Mesodermal cell (in vitro differentiated cells): ENCODE data around the gene ATP4A.

ENCODE experiments used
- H3K27ac ChIP-seq: 2 replicates; pipeline ENCODE4 v1.7.0; 2013; ENCODE audit warnings: mild to moderate bottlenecking, low read depth, low read length, moderate library complexity; ENCODE audit not compliant: severe bottlenecking
- H3K36me3 ChIP-seq: 2 replicates; pipeline ENCODE4 v1.7.1; 2013; ENCODE audit warnings: mild to moderate bottlenecking, low read length, moderate library complexity; ENCODE audit not compliant: control insufficient read depth, insufficient read depth
- H3K4me1 ChIP-seq: one replicate; pipeline ENCODE4 v1.7.1; 2013; ENCODE audit warnings: mild to moderate bottlenecking, low read length; ENCODE audit not compliant: insufficient read depth, control insufficient read depth, poor library complexity, severe bottlenecking
- H3K4me3 ChIP-seq: 2 replicates; pipeline ENCODE4 v1.7.0; 2013; ENCODE audit warnings: low read length, control low read depth, mild to moderate bottlenecking; ENCODE audit not compliant: insufficient read depth, poor library complexity, severe bottlenecking; ENCODE audit errors: extremely low read depth
- H3K9me3 ChIP-seq: 2 replicates; pipeline ENCODE4 v1.7.1; 2013; ENCODE audit warnings: mild to moderate bottlenecking, low read length, moderate library complexity; ENCODE audit not compliant: control insufficient read depth
- WGBS, 2 experiments: methylation state at CpG; one replicate each; pipeline ENCODE4 v1.1.5; 2013; ENCODE audit warnings: missing lambda C conversion rate in 2 of 2; ENCODE audit not compliant: insufficient coverage in 2 of 2; 5-methylcytosine and 5-hydroxymethylcytosine counted together

ATP4A gene

GRCh38 chr19:35549174-35549788 is 14.2 kb downstream of the ATP4A start:
- WGBS, 2 experiments = 26 to 35% methylated on average over 6 of the region's 6 CpGs
- no peaks in the 10 kb centered on the region for H3K9me3 ChIP-seq
- peaks cover 7% of the 10 kb centered on the region for H3K4me1 ChIP-seq
- H3K27ac ChIP-seq = no peak overlapping the region
- H3K36me3 ChIP-seq = peaks cover 16% of the 10 kb centered on the region
- H3K4me3 ChIP-seq = no peak overlapping the region

DNA sequence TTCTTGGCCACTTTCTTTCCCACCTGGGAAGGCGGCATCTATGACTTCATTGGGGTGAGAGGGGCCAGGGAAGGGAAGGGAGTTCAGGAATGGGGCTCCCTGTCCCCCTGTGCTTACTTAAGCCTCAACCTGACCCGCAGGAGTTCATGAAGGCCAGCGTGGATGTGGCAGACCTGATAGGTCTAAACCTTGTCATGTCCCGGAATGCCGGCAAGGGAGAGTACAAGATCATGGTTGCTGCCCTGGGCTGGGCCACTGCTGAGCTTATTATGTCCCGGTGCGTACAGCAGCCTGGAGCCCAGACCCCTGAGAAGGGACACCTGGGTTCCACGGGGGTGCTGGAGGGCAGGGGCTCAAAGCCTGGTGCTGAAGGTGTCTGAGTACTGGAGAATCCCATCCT is 16.9 kb downstream of the ATP4A start:
- Histone ChIP-seq H3K27ac (no peak overlapping the region), H3K4me1 (peaks cover 7% of the 10 kb centered on the region), H3K36me3 (peaks cover 24% of the 10 kb centered on the region), H3K4me3 (peak overlapping the region; percentile 90), H3K9me3 (no peaks in the 10 kb centered on the region)
- 95 to 98% methylated on average over 6 of the region's 8 CpGs for WGBS, 2 experiments

GRCh38 chr19:35545855-35546381 is 17.5 kb downstream of the ATP4A start:
- Histone ChIP-seq H3K27ac (no peak overlapping the region), H3K9me3 (no peaks in the 10 kb centered on the region), H3K4me3 (peak overlapping the region; percentile 90), H3K36me3 (peaks cover 24% of the 10 kb centered on the region), H3K4me1 (peaks cover 7% of the 10 kb centered on the region)
- WGBS, 2 experiments = 7 to 10% methylated on average over 14 to 27 of the region's 27 CpGs

GRCh38 chr19:35545001-35545854 is 18.2 kb downstream of the ATP4A start, which contains the start of gene TMEM147:
TMEM147 (plus strand) TSS chr19:35545626; CDS start chr19:35545740, 114 bp downstream.
- peak within 1 kb of the TSS; percentile 90 for H3K4me3 ChIP-seq
- no peaks in the 10 kb centered on the region for H3K9me3 ChIP-seq
- H3K27ac ChIP-seq = peak within 1 kb of the TSS; percentile 50
- peaks cover 24% of the 10 kb centered on the region for H3K36me3 ChIP-seq
- 0 to 1% methylated on average over 78 to 80 of the region's 85 CpGs for WGBS, 2 experiments
- peaks cover 7% of the 10 kb centered on the region for H3K4me1 ChIP-seq

DNA sequence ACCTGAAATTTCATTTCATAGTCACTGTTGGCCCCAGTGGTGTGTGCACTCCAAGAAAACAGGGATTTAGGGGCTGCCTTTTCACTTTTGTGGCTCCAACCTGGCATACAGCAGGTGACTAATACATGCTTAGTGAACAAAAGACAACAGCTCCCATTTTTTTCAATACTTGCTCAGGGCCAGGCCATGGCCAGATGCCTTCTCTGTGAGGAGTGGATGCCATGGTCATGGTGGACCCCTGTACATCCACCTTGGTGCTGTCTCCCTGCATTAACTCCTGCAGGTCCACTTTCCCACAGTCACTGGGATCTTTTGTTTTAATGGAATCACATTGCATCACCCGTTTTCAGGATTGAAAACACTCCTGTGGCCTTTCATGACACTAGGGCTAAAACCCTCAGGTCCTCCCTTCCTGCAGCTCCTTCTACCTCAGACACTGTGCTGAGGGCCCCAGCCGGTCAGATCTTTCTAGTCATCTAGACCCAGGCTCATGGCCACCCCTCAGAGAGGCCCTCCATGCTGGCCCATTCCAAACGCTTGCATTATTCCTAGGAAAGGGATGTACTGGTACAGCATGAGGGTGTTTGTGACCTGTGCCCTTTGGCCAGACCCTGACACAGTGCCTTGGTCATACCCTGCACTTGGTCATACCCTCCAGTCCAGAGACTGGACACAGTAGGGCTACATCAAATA is 19.2 kb downstream of the ATP4A start:
- H3K36me3 ChIP-seq = peaks cover 24% of the 10 kb centered on the region
- peaks cover 7% of the 10 kb centered on the region for H3K4me1 ChIP-seq
- no peak overlapping the region for H3K27ac ChIP-seq
- H3K9me3 ChIP-seq = no peaks in the 10 kb centered on the region
- H3K4me3 ChIP-seq = peak overlapping the region; percentile 90
- WGBS, 2 experiments = 69 to 89% methylated on average over 2 of the region's 3 CpGs

DNA sequence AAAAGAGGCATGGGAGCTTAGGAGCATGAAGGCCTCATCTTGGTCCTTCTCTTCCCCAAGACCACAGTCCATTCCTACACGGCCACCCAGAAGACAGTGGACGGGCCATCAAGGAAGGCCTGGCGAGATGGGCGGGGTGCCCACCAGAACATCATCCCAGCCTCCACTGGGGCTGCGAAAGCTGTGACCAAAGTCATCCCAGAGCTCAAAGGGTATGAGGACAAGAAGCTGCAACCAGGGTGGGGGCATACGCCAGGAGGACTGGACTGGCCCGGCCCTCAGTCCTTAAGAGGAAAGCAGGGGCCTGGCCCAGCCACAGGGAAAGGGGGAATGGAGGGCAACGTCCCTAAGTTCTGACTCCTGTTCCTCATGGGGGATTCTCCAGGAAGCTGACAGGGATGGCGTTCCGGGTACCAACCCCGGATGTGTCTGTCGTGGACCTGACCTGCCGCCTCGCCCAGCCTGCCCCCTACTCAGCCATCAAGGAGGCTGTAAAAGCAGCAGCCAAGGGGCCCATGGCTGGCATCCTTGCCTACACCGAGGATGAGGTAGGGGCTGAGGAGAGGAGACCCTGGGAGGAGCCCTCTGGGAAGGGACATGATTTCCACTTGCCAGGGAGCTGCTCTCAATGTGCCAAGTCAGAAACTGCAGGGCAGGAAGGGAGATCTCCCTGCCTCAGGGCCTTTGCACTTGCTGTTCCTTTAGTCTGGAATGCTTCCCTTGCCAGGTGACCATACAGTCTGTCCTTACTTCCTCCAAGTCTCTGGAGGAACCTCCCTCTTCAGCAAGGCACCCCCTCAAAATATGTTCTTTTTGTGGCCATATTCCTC is 20.0 kb downstream of the ATP4A start:
- Histone ChIP-seq H3K4me1 (peaks cover 7% of the 10 kb centered on the region), H3K27ac (no peak overlapping the region), H3K9me3 (no peaks in the 10 kb centered on the region), H3K36me3 (peaks cover 20% of the 10 kb centered on the region), H3K4me3 (no peak overlapping the region)
- WGBS, 2 experiments = 96 to 99% methylated on average over 8 to 14 of the region's 15 CpGs

DNA sequence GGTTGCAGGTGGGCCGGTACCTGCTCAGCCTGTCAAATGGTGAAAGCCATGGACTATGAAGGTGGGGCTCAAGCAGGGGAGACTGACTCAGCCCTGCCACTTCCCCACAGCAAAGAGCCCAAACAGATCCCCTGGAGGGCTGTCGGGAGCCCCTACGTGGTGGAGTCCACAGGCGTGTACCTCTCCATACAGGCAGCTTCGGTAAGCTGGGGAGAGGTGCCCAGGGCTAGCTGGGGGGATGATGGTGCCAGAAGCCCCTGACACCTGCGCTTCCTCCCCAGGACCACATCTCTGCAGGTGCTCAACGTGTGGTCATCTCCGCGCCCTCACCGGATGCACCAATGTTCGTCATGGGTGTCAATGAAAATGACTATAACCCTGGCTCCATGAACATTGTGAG is 21.2 kb downstream of the ATP4A start:
- Histone ChIP-seq H3K36me3 (peaks cover 14% of the 10 kb centered on the region), H3K9me3 (no peaks in the 10 kb centered on the region), H3K27ac (no peak overlapping the region), H3K4me1 (peaks cover 7% of the 10 kb centered on the region), H3K4me3 (no peak overlapping the region)
- WGBS, 2 experiments = 94 to 100% methylated on average over 1 to 8 of the region's 11 CpGs

DNA sequence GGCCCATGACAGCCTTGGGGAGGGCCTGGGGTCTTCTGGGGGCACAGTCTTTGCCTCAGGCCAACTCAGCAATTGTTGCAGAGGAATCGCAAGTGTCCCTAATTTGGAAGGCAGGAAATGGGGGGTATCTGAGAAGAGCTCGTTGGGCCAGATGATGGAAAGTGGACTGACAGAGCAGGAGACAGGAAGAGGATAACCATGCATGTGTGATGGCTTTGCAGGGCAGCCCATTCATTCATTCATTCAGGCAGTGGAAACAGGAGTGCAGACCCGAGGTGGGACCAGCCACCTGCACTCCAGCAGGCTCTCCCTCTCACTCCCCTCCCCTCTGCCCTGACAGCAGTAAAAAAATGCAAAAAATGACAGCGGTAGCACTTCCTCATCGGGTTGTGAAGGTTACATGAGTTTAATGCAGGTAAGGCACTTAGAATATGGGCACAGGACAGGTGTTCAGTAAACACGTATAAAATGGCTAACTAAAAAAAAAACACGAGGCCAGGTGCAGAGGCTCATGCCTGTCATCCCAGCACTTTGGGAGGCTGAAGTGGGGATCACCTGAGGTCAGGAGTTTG is 23.0 kb downstream of the ATP4A start:
- Histone ChIP-seq H3K27ac (no peak overlapping the region), H3K4me1 (no peaks in the 10 kb centered on the region), H3K36me3 (peaks cover 8% of the 10 kb centered on the region), H3K9me3 (no peaks in the 10 kb centered on the region), H3K4me3 (no peak overlapping the region)
- WGBS, 2 experiments = 90 to 91% methylated on average over 6 to 7 of the region's 7 CpGs

GRCh38 chr19:35539850-35540249 is 23.6 kb downstream of the ATP4A start:
- WGBS, 2 experiments = 94 to 97% methylated on average over 10 to 12 of the region's 12 CpGs
- Histone ChIP-seq H3K27ac (no peak overlapping the region), H3K4me1 (no peaks in the 10 kb centered on the region), H3K4me3 (no peak overlapping the region), H3K9me3 (no peaks in the 10 kb centered on the region), H3K36me3 (peaks cover 8% of the 10 kb centered on the region)

GRCh38 chr19:35539314-35539713 is 24.1 kb downstream of the ATP4A start:
- 81 to 100% methylated on average over 3 to 4 of the region's 6 CpGs for WGBS, 2 experiments
- no peak overlapping the region for H3K27ac ChIP-seq
- H3K9me3 ChIP-seq = no peaks in the 10 kb centered on the region
- no peaks in the 10 kb centered on the region for H3K4me1 ChIP-seq
- no peak overlapping the region for H3K4me3 ChIP-seq
- H3K36me3 ChIP-seq = peaks cover 8% of the 10 kb centered on the region
